NT2/D1 (cell line): ENCODE measurements around the gene KCNJ12.
"Not testable (repeated sequence)": the region's sequence is repeated elsewhere in the genome, so short reads cannot be mapped to it uniquely, and the experiment has no call there.

Experiments
- DNase-seq: peaks from one replicate; pipeline ENCODE4 v3.0.0-alpha.2; 2011; ENCODE audit warnings: low read depth, low spot score
- H3K27me3 ChIP-seq: 2 replicates; pipeline ENCODE4 v1.6.0; 2011; ENCODE audit warnings: mild to moderate bottlenecking; ENCODE audit not compliant: insufficient read length, insufficient read depth
- H3K36me3 ChIP-seq: 2 replicates; pipeline ENCODE4 v1.6.1; 2011; ENCODE audit warnings: mild to moderate bottlenecking, low read length, mixed read lengths; ENCODE audit not compliant: insufficient read depth, insufficient read length
- H3K4me1 ChIP-seq: 2 replicates; pipeline ENCODE4 v1.5.1; 2011; ENCODE audit not compliant: insufficient read depth, insufficient read length
- H3K4me3 ChIP-seq: 2 replicates; pipeline ENCODE4 v1.5.1; 2011; ENCODE audit warnings: low read depth; ENCODE audit not compliant: insufficient read length
- H3K9ac ChIP-seq: 2 replicates; pipeline ENCODE4 v1.6.0; 2011; ENCODE audit warnings: low read depth; ENCODE audit not compliant: insufficient read length
- H3K9me3 ChIP-seq: 2 replicates; pipeline ENCODE4 v1.5.1; 2011; ENCODE audit warnings: mild to moderate bottlenecking, low read length; ENCODE audit not compliant: insufficient read depth

KCNJ12 gene

DNA sequence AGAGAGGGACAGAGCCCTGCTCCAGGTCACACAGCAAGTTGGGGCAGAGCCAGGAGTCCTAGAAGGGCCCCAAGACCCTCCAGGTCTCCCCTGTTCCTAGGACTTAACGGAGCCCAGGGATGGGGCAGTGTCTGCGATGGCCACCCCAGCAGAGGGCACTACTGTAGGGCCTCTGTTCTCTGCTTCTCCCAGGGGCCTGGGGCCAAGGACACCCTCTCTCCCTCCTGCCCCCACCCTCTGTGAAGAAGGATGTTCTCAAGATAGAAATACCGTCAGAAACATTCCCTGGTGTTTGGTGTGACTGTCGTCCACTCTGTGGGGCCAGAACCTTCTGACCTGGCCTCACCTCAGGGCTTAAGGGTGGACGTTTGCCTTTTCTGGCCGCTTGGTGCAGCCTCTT lies 28.4 kb downstream of the KCNJ12 start:
- not testable (repeated sequence) for H3K9me3 ChIP-seq, H3K27me3 ChIP-seq, H3K4me3 ChIP-seq, H3K4me1 ChIP-seq, DNase-seq, H3K9ac ChIP-seq, H3K36me3 ChIP-seq

DNA sequence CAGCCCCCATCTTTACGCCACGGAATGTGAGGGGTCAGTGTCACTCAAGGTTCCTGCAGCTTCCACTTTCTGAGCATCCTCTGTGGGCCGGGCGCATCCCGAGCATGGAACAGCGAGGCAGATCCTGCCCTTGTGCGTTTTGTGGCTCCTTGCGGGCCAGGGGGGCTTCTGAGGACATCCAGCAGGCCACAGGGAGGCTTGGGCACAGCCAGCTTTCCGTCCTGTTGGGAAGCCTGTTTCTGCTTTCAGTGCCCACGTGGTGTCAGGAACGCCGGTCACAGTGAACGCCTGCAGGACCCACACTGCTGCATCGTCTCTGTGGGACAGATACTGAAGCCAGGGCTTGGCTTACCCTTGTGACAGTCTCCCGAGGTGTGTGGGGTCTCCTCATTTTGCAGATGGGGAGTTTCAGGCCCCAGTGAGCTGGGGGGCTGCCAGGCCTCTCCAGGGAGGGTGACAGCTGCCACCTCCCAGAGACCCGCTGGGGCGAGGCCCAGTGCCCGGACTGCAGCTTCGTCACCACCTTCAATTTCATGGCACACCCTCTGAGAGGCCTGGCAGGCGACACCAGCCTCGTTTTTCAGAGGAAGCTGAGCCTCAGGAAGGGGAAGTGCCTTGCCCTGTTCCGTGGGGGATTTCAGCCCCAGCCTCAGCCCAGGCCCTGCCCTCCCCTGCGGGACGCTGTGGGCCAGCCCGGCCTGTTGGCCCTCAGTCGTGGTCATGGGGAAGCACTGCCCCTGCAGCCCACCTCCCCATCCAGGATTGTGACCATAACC lies 29.0 kb downstream of the KCNJ12 start:
- not testable (repeated sequence) for H3K4me1 ChIP-seq, DNase-seq, H3K36me3 ChIP-seq, H3K4me3 ChIP-seq, H3K27me3 ChIP-seq, H3K9ac ChIP-seq, H3K9me3 ChIP-seq

DNA sequence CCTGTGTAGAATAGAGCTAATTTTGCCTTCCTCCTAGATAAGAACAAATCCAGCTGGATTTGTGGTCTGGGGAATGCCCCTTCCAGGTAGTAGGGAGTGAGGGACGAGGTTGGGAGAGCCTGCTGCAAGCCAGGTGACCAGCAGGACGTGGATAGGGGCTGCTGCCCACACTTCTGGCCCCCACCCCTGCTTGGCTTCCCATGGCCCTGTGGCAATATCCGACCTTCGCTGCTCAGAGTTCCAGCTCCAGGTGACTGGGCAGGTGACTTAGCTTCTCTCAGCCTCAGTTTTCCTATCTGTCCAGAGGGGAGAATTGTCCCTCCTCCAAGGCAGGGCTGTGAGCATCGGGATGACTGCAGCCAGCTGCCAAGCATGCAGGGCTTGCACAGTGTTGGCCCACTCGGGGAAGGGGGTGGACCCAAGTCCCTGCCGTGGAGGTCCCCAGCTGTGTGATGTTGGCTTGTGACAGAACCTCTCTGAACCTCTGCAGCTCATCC lies 29.8 kb downstream of the KCNJ12 start:
- H3K9me3 ChIP-seq, H3K4me3 ChIP-seq, H3K9ac ChIP-seq: not testable (repeated sequence)

DNA sequence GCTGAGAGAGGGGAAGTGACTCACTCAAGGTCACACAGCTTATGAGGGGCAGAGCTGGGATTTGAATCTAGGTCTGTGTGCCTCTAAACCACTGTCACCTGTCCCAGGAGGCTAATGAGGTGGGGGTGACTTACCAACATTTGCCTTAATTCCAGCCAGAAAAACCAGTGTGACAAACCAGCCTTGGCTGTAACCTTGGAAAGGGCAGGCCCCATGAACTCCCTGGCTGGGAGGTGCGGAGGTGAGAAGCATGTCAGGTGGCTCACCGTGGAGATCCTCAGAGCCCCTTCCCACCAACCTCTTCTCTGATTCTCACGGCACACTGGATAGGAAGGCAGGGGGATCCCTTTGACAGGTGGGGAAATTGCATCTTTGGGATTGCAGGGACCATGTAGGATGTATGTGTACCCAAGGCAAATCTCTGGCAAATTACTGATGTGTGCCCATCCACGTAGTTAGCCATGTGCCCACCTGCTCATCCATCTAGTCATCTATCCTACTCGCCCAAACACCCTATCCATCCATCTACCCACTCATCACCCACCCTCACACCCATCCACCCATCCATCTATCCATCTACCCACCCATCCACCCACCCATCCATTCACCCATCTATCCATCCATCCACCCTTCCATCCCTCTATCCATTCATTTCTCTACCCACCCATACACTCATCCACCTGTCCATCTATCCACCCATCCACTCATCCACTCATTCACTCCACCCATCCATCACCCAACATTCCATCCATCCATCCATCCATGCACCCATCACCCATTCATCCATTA lies 30.7 kb downstream of the KCNJ12 start:
- H3K4me3 ChIP-seq, H3K27me3 ChIP-seq, DNase-seq, H3K9ac ChIP-seq, H3K36me3 ChIP-seq, H3K4me1 ChIP-seq, H3K9me3 ChIP-seq: not testable (repeated sequence)

More for the DNA sequence above, 29.8 kb downstream of the KCNJ12 start:
- H3K4me1 ChIP-seq, H3K27me3 ChIP-seq, H3K36me3 ChIP-seq, DNase-seq: not testable (repeated sequence)

DNA sequence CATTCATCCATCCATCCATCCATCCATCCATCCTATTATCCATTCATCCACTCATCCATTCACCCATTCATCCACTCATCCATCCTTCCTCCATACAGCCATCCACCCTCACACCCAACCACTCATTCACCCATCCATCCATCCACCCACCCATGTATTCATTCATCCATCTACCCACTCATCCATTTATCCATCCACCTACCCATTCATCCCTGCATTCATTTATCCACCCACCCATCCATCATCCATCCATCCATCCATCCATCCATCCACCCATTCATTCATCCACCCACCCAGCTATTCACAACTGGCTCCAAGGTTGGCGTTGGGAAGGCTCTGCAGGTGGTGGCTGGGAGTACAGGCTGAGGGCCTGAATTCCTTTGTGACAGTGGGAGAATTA lies 31.6 kb downstream of the KCNJ12 start:
- not testable (repeated sequence) for DNase-seq, H3K9ac ChIP-seq, H3K4me1 ChIP-seq, H3K27me3 ChIP-seq, H3K36me3 ChIP-seq, H3K4me3 ChIP-seq, H3K9me3 ChIP-seq

DNA sequence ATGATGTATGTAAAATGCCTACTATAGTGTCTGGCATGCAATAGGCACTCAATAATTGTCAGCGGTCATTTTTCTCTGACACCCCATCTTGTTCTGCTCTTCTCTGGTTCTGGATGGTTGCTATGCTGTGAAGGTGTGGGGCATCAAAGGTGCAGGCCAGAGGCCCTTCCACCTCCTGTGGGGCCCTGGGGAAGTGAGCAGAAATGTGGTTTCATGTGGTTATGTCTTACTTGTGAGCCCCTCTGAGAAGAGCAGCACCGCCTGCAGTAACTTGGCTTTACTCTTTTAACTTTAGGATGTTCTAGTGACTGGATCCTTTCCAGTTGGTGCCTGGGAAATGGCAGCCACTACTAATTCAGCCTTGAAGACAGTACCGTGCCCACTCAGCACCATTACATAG lies 32.1 kb downstream of the KCNJ12 start:
- not testable (repeated sequence) for DNase-seq, H3K9me3 ChIP-seq, H3K27me3 ChIP-seq, H3K4me1 ChIP-seq, H3K9ac ChIP-seq, H3K4me3 ChIP-seq, H3K36me3 ChIP-seq

DNA sequence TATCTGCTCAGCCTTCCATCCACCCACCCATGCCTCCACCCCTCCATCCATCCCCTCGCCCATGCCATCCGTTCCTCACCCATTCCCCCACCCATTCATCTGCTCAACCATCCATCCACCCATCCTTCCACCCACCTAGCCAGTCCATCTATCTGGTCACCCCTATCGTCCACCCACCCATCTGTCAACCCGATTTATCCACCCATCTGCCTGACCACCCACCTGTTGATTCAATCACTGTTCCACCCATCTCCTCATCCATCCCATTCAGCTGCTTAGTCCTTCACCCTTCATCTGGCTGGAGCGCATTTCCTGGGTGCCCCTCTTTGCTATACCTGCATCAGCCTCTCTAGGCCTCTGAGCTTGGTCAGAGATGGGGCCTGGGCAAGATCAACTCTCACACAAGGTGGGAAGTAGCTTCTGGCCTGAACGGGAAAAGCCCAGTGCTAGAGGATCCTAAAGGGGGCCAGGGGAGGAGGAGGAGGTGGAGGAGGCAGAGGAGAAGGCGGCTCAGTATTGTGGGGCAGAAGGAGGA lies 32.7 kb downstream of the KCNJ12 start:
- not testable (repeated sequence) for H3K36me3 ChIP-seq, H3K4me1 ChIP-seq, H3K9ac ChIP-seq, H3K27me3 ChIP-seq, H3K4me3 ChIP-seq, DNase-seq, H3K9me3 ChIP-seq

DNA sequence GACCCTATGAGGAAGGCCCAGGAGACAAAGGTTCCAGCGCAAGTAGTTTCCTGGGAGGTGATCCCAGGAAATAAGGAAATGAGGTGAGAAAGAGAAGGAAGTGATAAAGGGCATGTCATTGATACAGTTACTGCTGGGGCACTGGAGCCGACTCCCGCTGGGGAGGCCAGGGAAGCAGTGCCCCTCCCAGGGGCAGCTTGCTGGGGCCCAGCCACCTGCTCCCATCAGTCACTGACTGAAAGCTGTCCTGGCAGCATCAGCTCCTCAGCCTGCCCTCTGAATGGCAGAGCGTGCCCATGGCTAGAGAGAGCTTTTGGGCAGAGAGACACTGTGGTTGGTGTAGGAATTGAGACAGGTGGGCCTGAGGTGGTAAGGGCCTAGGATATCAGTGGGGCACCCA lies 33.2 kb downstream of the KCNJ12 start:
- H3K4me1 ChIP-seq, H3K27me3 ChIP-seq, DNase-seq, H3K4me3 ChIP-seq, H3K9me3 ChIP-seq, H3K9ac ChIP-seq, H3K36me3 ChIP-seq: not testable (repeated sequence)

DNA sequence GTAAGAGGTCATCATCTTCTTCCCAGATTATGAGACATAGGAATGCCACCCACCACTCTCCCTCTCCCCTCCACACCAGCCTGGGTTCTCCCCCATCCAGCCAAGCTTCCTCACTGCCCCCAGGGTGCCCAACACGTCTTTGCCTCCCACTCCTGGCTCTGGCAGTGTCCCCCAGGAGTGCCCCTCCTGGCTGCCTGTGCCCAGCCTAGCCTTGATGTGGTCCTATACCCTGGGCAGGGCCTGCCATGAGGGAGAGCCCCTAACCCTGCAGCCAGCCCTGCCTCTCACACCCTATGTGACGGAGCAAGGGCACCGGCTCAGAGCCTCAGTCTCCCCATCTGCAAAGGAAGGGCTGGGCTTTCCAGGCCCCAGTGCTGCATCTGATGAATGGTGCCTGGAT lies 33.8 kb downstream of the KCNJ12 start:
- H3K9me3 ChIP-seq, H3K4me1 ChIP-seq, H3K27me3 ChIP-seq, H3K36me3 ChIP-seq, H3K4me3 ChIP-seq, DNase-seq, H3K9ac ChIP-seq: not testable (repeated sequence)

DNA sequence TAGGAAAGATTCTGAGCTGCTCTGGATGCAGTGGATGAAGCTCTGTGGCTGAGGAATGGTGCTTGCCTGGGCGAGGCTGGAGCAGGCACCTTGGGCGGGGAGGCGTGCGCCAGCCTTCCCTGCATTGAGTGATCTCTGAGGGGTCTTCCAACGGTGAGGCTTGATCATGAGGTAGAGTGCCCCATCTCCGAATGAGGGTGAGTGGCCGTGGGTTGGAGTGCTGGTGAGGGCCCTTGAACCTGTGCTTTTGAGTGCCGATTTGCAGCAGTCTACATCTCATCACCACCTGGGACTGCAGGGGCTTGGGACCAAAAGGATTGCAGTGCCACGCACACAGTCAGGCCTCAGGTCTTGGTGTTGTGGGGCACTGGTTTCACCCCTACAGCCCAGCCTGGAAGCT lies 34.2 kb downstream of the KCNJ12 start:
- H3K36me3 ChIP-seq, H3K9me3 ChIP-seq, H3K4me1 ChIP-seq, H3K27me3 ChIP-seq, DNase-seq, H3K9ac ChIP-seq, H3K4me3 ChIP-seq: not testable (repeated sequence)

DNA sequence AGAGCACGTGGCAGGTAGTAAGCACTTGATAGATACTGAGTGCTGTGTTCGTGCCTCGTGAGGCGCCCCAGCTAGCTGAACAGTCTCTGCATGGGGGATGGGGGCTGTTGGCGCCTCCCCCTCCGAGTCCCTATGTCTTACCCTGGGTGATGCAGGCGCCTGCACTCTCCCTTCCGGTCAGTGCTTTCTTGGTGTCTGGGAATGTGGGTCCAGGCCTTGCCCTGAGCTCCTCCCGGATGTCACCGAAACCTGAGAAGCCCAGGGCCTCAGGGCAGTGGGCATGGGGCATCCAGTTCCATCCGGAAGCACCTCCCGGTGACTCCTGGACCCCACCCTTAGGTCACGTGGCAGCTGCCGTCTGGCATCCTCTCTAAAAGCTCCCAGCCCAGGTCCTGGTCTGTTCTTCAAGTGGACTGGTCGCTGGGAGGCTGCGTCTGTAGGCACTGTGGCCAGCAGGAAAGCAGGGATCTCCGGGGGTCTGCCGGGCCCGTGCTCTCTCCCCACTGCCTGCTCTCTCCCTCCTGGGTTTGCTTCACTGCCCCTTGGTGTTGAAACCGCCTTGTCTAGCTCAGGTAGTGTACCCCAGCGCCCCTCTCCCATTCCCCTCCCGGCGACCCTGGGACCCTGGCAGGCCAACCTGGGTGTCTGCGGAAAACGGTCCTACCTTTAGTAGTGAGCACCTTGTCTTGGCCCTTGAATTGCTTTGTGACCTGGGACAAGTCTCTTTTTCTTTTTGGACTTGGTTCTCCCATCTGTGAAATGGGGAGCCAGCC lies 34.9 kb downstream of the KCNJ12 start:
- not testable (repeated sequence) for DNase-seq, H3K4me1 ChIP-seq, H3K27me3 ChIP-seq, H3K4me3 ChIP-seq, H3K9ac ChIP-seq, H3K9me3 ChIP-seq, H3K36me3 ChIP-seq
